HepG2 (cell line): ENCODE results near the gene DUSP5. TPM values are rescaled to one million over a fixed set of nuclear protein-coding genes. Genes with fewer than 3 reads are reported as not detected.

ENCODE experiments used
- BRCA1 ChIP-seq: sonication (generic); formaldehyde crosslinking; IDR thresholded peaks from 2 replicates; pipeline ENCODE4 v1.4.0; 2020; ENCODE audit warnings: missing genetic modification reagents
- EP300 ChIP-seq, 3 experiments: sonication (generic) in 1 of 3; formaldehyde crosslinking in 1 of 3; IDR thresholded peaks; 2 replicates each; pipeline versions ENCODE4 v1.5.1 to v1.6.1; 2011 to 2020; ENCODE audit warnings: low read depth in 2 of 3, low read length in 2 of 3, borderline replicate concordance in 1 of 3, improper control_type of control experiment in 1 of 3, mild to moderate bottlenecking in 1 of 3, missing genetic modification reagents in 1 of 3, moderate library complexity in 1 of 3
- ETV5 ChIP-seq: IDR thresholded peaks from 2 replicates; pipeline ENCODE4 v1.6.1; 2018; ENCODE audit warnings: missing biosample characterization, missing genetic modification reagents, inconsistent platforms, borderline replicate concordance
- HMG20B ChIP-seq: conservative IDR thresholded peaks from 2 replicates; pipeline ENCODE4 v1.6.1; 2016; ENCODE audit warnings: missing genetic modification reagents, missing compliant biosample characterization
- RARA ChIP-seq: IDR thresholded peaks from 2 replicates; pipeline ENCODE4 v1.6.1; 2016; ENCODE audit warnings: missing genetic modification reagents, missing compliant biosample characterization
- SAP130 ChIP-seq: IDR thresholded peaks from 2 replicates; pipeline ENCODE4 v1.6.1; 2016; ENCODE audit warnings: low read depth
- SOX13 ChIP-seq, 3 experiments: fragments of 450-650 bp in 1 of 3; sonication (generic) in 1 of 3; formaldehyde crosslinking in 1 of 3; IDR thresholded peaks in 2 of 3; conservative IDR thresholded peaks in 1 of 3; 2 replicates each; pipeline versions ENCODE4 v1.5.0 to v1.6.1; 2016 to 2020; ENCODE audit warnings: antibody characterized with exemption in 1 of 3, mild to moderate bottlenecking in 1 of 3, missing compliant biosample characterization in 1 of 3, missing genetic modification reagents in 1 of 3, moderate library complexity in 1 of 3
- polyA plus RNA-seq, 8 experiments: library from polyadenylated mRNA; depleted of rRNA in 3 of 8; stranded (reverse) in 7 of 8; unstranded in 1 of 8; fragments of >200 nt; fragmentation: Illumina TruSeq in 4 of 8; extraction: Trizol in 4 of 8; gene quantifications; 2 replicates each; pipeline versions ENCODE4 v1.2.1 to v1.2.3, GENCODE V29; 2011 to 2016; ENCODE audit warnings: low read depth in 4 of 8, missing spikeins in 1 of 8, mixed read lengths in 1 of 8; ENCODE audit not compliant: insufficient read depth in 1 of 8
- total RNA-seq, 5 experiments: library from RNA; depleted of rRNA; stranded (reverse); fragments of >200 nt; fragmentation: Illumina TruSeq; extraction: Trizol; gene quantifications; 2 replicates each; pipeline ENCODE4 v1.2.3, GENCODE V29; 2016; ENCODE audit warnings: low read depth in 1 of 5
- TF ChIP-seq, protein P1 (sequence below): IDR thresholded peaks from 2 replicates; pipeline ENCODE4 v1.4.0; 2020; ENCODE audit warnings: mild to moderate bottlenecking, missing genetic modification reagents
- TF ChIP-seq, protein P2 (sequence below): sonication (generic); formaldehyde crosslinking; IDR thresholded peaks from 2 replicates; pipeline ENCODE4 v1.4.0; 2020; ENCODE audit warnings: mild to moderate bottlenecking, missing genetic modification reagents, borderline replicate concordance
- TF ChIP-seq, protein P3 (sequence below): IDR thresholded peaks from 2 replicates; pipeline ENCODE4 v1.6.1; 2016; ENCODE audit warnings: low read depth, missing genetic modification reagents, missing compliant biosample characterization

The DUSP5 gene
- total and polyA plus RNA-seq, 2 of the 13 experiments (the other 11 are each of a cell fraction or from before 2014, with no cell fraction given): 1.4 to 3.7 TPM

DNA sequence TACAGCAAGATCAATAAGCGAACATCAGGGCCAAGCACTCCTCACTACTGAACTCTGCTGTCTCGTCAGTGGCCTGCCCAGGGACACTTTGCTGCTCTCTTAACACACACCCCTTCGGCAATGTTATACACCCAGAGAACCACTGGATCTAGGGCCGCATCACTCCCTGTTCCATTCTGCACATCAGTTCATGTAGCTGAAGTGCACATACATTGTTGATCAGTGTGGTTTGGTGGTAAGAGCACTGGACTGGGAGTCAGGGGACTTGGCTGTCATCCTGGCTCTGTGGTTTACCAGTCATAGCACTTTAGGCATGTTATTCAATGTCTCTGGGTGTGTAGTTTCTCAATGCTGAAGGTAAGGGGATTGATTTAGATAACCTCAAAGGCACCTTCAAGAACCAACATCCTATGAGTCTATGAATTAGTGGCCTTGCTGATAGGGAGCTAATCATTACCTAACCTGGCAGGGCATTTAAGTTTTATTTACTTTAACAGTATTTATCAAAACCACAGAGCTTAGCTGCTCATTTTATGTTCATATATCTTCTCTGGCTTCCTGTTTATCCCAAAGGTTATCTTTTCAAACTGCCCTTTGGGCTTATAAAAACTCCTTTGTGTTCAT, 24.8 kb downstream of the DUSP5 start (continued):
- TF ChIP-seq, protein P1, sequence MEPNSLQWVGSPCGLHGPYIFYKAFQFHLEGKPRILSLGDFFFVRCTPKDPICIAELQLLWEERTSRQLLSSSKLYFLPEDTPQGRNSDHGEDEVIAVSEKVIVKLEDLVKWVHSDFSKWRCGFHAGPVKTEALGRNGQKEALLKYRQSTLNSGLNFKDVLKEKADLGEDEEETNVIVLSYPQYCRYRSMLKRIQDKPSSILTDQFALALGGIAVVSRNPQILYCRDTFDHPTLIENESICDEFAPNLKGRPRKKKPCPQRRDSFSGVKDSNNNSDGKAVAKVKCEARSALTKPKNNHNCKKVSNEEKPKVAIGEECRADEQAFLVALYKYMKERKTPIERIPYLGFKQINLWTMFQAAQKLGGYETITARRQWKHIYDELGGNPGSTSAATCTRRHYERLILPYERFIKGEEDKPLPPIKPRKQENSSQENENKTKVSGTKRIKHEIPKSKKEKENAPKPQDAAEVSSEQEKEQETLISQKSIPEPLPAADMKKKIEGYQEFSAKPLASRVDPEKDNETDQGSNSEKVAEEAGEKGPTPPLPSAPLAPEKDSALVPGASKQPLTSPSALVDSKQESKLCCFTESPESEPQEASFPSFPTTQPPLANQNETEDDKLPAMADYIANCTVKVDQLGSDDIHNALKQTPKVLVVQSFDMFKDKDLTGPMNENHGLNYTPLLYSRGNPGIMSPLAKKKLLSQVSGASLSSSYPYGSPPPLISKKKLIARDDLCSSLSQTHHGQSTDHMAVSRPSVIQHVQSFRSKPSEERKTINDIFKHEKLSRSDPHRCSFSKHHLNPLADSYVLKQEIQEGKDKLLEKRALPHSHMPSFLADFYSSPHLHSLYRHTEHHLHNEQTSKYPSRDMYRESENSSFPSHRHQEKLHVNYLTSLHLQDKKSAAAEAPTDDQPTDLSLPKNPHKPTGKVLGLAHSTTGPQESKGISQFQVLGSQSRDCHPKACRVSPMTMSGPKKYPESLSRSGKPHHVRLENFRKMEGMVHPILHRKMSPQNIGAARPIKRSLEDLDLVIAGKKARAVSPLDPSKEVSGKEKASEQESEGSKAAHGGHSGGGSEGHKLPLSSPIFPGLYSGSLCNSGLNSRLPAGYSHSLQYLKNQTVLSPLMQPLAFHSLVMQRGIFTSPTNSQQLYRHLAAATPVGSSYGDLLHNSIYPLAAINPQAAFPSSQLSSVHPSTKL (CRISPR knock-in tag): peak; percentile 36; the same call in 1 of the 2 replicates
- TF ChIP-seq, protein P2, sequence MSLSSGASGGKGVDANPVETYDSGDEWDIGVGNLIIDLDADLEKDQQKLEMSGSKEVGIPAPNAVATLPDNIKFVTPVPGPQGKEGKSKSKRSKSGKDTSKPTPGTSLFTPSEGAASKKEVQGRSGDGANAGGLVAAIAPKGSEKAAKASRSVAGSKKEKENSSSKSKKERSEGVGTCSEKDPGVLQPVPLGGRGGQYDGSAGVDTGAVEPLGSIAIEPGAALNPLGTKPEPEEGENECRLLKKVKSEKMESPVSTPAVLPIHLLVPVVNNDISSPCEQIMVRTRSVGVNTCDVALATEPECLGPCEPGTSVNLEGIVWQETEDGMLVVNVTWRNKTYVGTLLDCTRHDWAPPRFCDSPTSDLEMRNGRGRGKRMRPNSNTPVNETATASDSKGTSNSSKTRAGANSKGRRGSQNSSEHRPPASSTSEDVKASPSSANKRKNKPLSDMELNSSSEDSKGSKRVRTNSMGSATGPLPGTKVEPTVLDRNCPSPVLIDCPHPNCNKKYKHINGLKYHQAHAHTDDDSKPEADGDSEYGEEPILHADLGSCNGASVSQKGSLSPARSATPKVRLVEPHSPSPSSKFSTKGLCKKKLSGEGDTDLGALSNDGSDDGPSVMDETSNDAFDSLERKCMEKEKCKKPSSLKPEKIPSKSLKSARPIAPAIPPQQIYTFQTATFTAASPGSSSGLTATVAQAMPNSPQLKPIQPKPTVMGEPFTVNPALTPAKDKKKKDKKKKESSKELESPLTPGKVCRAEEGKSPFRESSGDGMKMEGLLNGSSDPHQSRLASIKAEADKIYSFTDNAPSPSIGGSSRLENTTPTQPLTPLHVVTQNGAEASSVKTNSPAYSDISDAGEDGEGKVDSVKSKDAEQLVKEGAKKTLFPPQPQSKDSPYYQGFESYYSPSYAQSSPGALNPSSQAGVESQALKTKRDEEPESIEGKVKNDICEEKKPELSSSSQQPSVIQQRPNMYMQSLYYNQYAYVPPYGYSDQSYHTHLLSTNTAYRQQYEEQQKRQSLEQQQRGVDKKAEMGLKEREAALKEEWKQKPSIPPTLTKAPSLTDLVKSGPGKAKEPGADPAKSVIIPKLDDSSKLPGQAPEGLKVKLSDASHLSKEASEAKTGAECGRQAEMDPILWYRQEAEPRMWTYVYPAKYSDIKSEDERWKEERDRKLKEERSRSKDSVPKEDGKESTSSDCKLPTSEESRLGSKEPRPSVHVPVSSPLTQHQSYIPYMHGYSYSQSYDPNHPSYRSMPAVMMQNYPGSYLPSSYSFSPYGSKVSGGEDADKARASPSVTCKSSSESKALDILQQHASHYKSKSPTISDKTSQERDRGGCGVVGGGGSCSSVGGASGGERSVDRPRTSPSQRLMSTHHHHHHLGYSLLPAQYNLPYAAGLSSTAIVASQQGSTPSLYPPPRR (CRISPR knock-in tag): peak; percentile 29; the same call in 1 of the 2 replicates
- TF ChIP-seq, protein P3, sequence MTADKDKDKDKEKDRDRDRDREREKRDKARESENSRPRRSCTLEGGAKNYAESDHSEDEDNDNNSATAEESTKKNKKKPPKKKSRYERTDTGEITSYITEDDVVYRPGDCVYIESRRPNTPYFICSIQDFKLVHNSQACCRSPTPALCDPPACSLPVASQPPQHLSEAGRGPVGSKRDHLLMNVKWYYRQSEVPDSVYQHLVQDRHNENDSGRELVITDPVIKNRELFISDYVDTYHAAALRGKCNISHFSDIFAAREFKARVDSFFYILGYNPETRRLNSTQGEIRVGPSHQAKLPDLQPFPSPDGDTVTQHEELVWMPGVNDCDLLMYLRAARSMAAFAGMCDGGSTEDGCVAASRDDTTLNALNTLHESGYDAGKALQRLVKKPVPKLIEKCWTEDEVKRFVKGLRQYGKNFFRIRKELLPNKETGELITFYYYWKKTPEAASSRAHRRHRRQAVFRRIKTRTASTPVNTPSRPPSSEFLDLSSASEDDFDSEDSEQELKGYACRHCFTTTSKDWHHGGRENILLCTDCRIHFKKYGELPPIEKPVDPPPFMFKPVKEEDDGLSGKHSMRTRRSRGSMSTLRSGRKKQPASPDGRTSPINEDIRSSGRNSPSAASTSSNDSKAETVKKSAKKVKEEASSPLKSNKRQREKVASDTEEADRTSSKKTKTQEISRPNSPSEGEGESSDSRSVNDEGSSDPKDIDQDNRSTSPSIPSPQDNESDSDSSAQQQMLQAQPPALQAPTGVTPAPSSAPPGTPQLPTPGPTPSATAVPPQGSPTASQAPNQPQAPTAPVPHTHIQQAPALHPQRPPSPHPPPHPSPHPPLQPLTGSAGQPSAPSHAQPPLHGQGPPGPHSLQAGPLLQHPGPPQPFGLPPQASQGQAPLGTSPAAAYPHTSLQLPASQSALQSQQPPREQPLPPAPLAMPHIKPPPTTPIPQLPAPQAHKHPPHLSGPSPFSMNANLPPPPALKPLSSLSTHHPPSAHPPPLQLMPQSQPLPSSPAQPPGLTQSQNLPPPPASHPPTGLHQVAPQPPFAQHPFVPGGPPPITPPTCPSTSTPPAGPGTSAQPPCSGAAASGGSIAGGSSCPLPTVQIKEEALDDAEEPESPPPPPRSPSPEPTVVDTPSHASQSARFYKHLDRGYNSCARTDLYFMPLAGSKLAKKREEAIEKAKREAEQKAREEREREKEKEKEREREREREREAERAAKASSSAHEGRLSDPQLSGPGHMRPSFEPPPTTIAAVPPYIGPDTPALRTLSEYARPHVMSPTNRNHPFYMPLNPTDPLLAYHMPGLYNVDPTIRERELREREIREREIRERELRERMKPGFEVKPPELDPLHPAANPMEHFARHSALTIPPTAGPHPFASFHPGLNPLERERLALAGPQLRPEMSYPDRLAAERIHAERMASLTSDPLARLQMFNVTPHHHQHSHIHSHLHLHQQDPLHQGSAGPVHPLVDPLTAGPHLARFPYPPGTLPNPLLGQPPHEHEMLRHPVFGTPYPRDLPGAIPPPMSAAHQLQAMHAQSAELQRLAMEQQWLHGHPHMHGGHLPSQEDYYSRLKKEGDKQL: 0 out of 2 replicates have a peak, but pooled peaks have one; percentile 50
- TF ChIP-seq SOX13 (IDR thresholded peaks at IDR 0.05): no peak
- TF ChIP-seq SOX13 (CRISPR knock-in tag; conservative IDR thresholded peaks at IDR 0.05 in 1 of 2, IDR thresholded peaks at IDR 0.05 in 1 of 2): peak in 1 of 2 experiments; percentile 19; a peak in 1 of 4 replicates
- 0 out of 2 replicates have a peak, but pooled peaks have one; percentile 17 for TF ChIP-seq RARA (CRISPR knock-in tag)
- TF ChIP-seq HMG20B (CRISPR knock-in tag): 0 out of 2 replicates have a peak, but pooled peaks have one; percentile 30
- peak in 1 of 2 experiments; percentile 5; a peak in 1 of 4 replicates for TF ChIP-seq EP300 (IDR thresholded peaks at IDR 0.05; ENCODE audit: low read depth in 2 of 2, low read length in 2 of 2)
- TF ChIP-seq EP300 (CRISPR knock-in tag; IDR thresholded peaks at IDR 0.05; ENCODE audit: borderline replicate concordance): no peak
- peak; percentile 21; the same call in 1 of the 2 replicates for TF ChIP-seq ETV5 (CRISPR knock-in tag)
- TF ChIP-seq SAP130: peak; percentile 15; the same call in 1 of the 2 replicates
- no peak for TF ChIP-seq BRCA1 (CRISPR knock-in tag)
